ENCODE data around the gene RASSF1. TPM values are rescaled to one million over a fixed set of nuclear protein-coding genes. Genes with fewer than 3 reads are reported as not detected.

Gene RASSF1
- total and polyA plus RNA-seq, 2 of the 13 experiments (the other 11 are each of a cell fraction or from before 2014, with no cell fraction given), result 10.2 to 27.5 TPM

- TF ChIP-seq DMTF1 (CRISPR knock-in tag; IDR thresholded peaks at IDR 0.05) (peak; percentile 26; the same call in 1 of the 2 replicates), ATF2 (CRISPR knock-in tag; IDR thresholded peaks at IDR 0.05) (no peak), KDM5A (IDR thresholded peaks at IDR 0.05; ENCODE audit: borderline replicate concordance, low read length) (0 out of 2 replicates have a peak, but pooled peaks have one; percentile 8), ZNF556 (CRISPR knock-in tag; IDR thresholded peaks at IDR 0.05; ENCODE audit: borderline replicate concordance) (0 out of 2 replicates have a peak, but pooled peaks have one; percentile 44), SYNCRIP (IDR thresholded peaks at IDR 0.05; ENCODE audit: insufficient read depth, low read depth, low read length) (no peak), CBX5 (CRISPR knock-in tag; IDR thresholded peaks at IDR 0.05; ENCODE audit: borderline replicate concordance) (no peak), ZSCAN12 (CRISPR knock-in tag; IDR thresholded peaks at IDR 0.05) (peak; percentile 66; the same call in 1 of the 2 replicates), CENPBD1 (CRISPR knock-in tag; IDR thresholded peaks at IDR 0.05; ENCODE audit: borderline replicate concordance, low read depth) (no peak), BCL3 (CRISPR knock-in tag; IDR thresholded peaks at IDR 0.05) (no peak), PTBP1 (IDR thresholded peaks at IDR 0.05; ENCODE audit: low read depth, low read length, poor library complexity, severe bottlenecking) (no peak), EEA1 (CRISPR knock-in tag; IDR thresholded peaks at IDR 0.05; ENCODE audit: borderline replicate concordance) (0 out of 2 replicates have a peak, but pooled peaks have one; percentile 42), ZNF251 (CRISPR knock-in tag; IDR thresholded peaks at IDR 0.05) (no peak), ZBTB7A (CRISPR knock-in tag; IDR thresholded peaks at IDR 0.05) (peak; percentile 74; the same call in 1 of the 2 replicates)
- TF ChIP-seq, protein P1, sequence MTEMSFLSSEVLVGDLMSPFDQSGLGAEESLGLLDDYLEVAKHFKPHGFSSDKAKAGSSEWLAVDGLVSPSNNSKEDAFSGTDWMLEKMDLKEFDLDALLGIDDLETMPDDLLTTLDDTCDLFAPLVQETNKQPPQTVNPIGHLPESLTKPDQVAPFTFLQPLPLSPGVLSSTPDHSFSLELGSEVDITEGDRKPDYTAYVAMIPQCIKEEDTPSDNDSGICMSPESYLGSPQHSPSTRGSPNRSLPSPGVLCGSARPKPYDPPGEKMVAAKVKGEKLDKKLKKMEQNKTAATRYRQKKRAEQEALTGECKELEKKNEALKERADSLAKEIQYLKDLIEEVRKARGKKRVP (CRISPR knock-in tag; IDR thresholded peaks at IDR 0.05), result 0 out of 4 replicates have a peak, but pooled peaks of 1 of the 2 experiments have one; percentile 52
- TF ChIP-seq, protein P2, sequence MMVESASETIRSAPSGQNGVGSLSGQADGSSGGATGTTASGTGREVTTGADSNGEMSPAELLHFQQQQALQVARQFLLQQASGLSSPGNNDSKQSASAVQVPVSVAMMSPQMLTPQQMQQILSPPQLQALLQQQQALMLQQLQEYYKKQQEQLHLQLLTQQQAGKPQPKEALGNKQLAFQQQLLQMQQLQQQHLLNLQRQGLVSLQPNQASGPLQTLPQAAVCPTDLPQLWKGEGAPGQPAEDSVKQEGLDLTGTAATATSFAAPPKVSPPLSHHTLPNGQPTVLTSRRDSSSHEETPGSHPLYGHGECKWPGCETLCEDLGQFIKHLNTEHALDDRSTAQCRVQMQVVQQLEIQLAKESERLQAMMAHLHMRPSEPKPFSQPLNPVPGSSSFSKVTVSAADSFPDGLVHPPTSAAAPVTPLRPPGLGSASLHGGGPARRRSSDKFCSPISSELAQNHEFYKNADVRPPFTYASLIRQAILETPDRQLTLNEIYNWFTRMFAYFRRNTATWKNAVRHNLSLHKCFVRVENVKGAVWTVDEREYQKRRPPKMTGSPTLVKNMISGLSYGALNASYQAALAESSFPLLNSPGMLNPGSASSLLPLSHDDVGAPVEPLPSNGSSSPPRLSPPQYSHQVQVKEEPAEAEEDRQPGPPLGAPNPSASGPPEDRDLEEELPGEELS (CRISPR knock-in tag; IDR thresholded peaks at IDR 0.05), result peak; percentile 35; the same call in 1 of the 2 replicates
- TF ChIP-seq, protein P3, sequence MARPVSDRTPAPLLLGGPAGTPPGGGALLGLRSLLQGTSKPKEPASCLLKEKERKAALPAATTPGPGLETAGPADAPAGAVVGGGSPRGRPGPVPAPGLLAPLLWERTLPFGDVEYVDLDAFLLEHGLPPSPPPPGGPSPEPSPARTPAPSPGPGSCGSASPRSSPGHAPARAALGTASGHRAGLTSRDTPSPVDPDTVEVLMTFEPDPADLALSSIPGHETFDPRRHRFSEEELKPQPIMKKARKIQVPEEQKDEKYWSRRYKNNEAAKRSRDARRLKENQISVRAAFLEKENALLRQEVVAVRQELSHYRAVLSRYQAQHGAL (CRISPR knock-in tag; IDR thresholded peaks at IDR 0.05; ENCODE audit: not compliant biosample characterization), result no peak
These were observed 4.0 kb downstream of the RASSF1 start (continued) for GRCh38 chr3:50336452-50337174.
